ENCODE results near the gene NAIF1. TPM values are rescaled to one million over a fixed set of nuclear protein-coding genes. Genes with fewer than 3 reads are reported as not detected.
"Not testable (repeated sequence)": the region's sequence is repeated elsewhere in the genome, so short reads cannot be mapped to it uniquely, and the experiment has no call there.

The NAIF1 gene
- total and polyA plus RNA-seq, 4 experiments from 2014 or later = 11.3 to 15.2 (median 13.6) TPM

GRCh38 chr9:128023671-128024070, 43.4 kb downstream of the NAIF1 start:
- H3K36me3 Mint-ChIP-seq; H3K27ac ChIP-seq (ENCODE audit: low read depth, low read length); H3K9me3 Mint-ChIP-seq; H3K9me3 ChIP-seq (ENCODE audit: control insufficient read depth in 1 of 2, low read length in 2 of 2); H3K36me3 ChIP-seq (ENCODE audit: insufficient read depth, low read length); H3K27me3 ChIP-seq (ENCODE audit: insufficient read depth, low read length); H3K4me3 ChIP-seq (ENCODE audit: low read length in 2 of 2); intact Hi-C loops (cut with micrococcal nuclease); H3K27me3 Mint-ChIP-seq: not testable (repeated sequence)
- peaks cover 85% of the 10 kb centered on the region for H3K4me1 ChIP-seq (ENCODE audit: insufficient read depth, low read length)
- ChIA-PET POLR2A (ENCODE audit: partially characterized antibody) (interaction anchor here (1.7 to 21.7 kb wide), 6 partner anchors 11 to 54 kb away, joined by 13 to 1317 read pairs (median 29); partner anchors contain the start of genes EEIG1, NAIF1 and SLC25A25), CTCF (ENCODE audit: partially characterized antibody) (interaction anchor here (2.6 to 8.2 kb wide), 4 partner anchors 11 to 68 kb away, joined by 10 to 38 read pairs (median 24); no protein-coding TSS in a partner anchor)
- peak in 1 of 5 donors; percentile 56 for DNase-seq
- Mint-ChIP-seq H3K4me3 (peak overlapping the region in 7 of 8 donors; percentile 29 to 70 (median 59)), H3K4me1 (peaks cover 58 to 92% (median 78%) of the 10 kb centered on the region in 4 donors), H3K27ac (peak overlapping the region; percentile 90 to 100 (median 97))

GRCh38 chr9:128022886-128023285, 44.2 kb downstream of the NAIF1 start:
- POLR2A ChIA-PET (ENCODE audit: partially characterized antibody) = interaction anchor here (1.2 to 21.7 kb wide), 6 partner anchors 8 to 53 kb away, joined by 3 to 1317 read pairs (median 11); partner anchors contain the start of gene EEIG1
- Mint-ChIP-seq H3K36me3 (no peaks in the 10 kb centered on the region), H3K4me3 (peak overlapping the region in 7 of 8 donors; percentile 52 to 73 (median 61))

GRCh38 chr9:128021098-128021497, 46.0 kb downstream of the NAIF1 start:
- peaks cover 59% of the 10 kb centered on the region for H3K4me1 ChIP-seq (ENCODE audit: insufficient read depth, low read length)
- no peak overlapping the region for H3K4me3 ChIP-seq (ENCODE audit: low read length in 2 of 2)
- Mint-ChIP-seq H3K4me1 (peaks cover 47 to 75% (median 56%) of the 10 kb centered on the region in 4 donors), H3K27ac (peak overlapping the region; percentile 90 to 100 (median 94)), H3K36me3 (no peaks in the 10 kb centered on the region), H3K9me3 (peaks cover 0 to 1% (median 0%) of the 10 kb centered on the region in 8 donors), H3K27me3 (no peaks in the 10 kb centered on the region), H3K4me3 (peak overlapping the region in 5 of 8 donors; percentile 18 to 77 (median 57))
- no peaks in the 10 kb centered on the region for H3K9me3 ChIP-seq (ENCODE audit: control insufficient read depth in 1 of 2, low read length in 2 of 2)
- CTCF ChIA-PET (ENCODE audit: partially characterized antibody) = interaction anchor here (1.5 to 8.2 kb wide), 3 partner anchors 10 to 80 kb away, joined by 4 to 38 read pairs (median 5); no protein-coding TSS in a partner anchor
- intact Hi-C loops (cut with micrococcal nuclease) = no loop called here
- DNase-seq = no peak
- no peaks in the 10 kb centered on the region for H3K36me3 ChIP-seq (ENCODE audit: insufficient read depth, low read length)
- no peak overlapping the region for H3K27ac ChIP-seq (ENCODE audit: low read depth, low read length)
- POLR2A ChIA-PET (ENCODE audit: partially characterized antibody) = interaction anchor here (1.0 to 21.7 kb wide), 7 partner anchors 10 to 81 kb away, joined by 3 to 1317 read pairs (median 5); partner anchors contain the start of gene EEIG1
- H3K27me3 ChIP-seq (ENCODE audit: insufficient read depth, low read length) = no peaks in the 10 kb centered on the region

More at GRCh38 chr9:128022886-128023285, 44.2 kb downstream of the NAIF1 start:
- Mint-ChIP-seq H3K4me1 (peaks cover 56 to 84% (median 73%) of the 10 kb centered on the region in 4 donors), H3K27ac (peak overlapping the region; percentile 90 to 100 (median 97)), H3K27me3 (no peaks in the 10 kb centered on the region), H3K9me3 (peaks cover 0 to 4% (median 0%) of the 10 kb centered on the region in 8 donors)
- intact Hi-C loops (cut with micrococcal nuclease) = no loop called here
- Histone ChIP-seq H3K27me3 (ENCODE audit: insufficient read depth, low read length) (no peaks in the 10 kb centered on the region), H3K27ac (ENCODE audit: low read depth, low read length) (no peak overlapping the region), H3K4me3 (ENCODE audit: low read length in 2 of 2) (no peak overlapping the region), H3K4me1 (ENCODE audit: insufficient read depth, low read length) (peaks cover 77% of the 10 kb centered on the region), H3K9me3 (ENCODE audit: control insufficient read depth in 1 of 2, low read length in 2 of 2) (no peaks in the 10 kb centered on the region), H3K36me3 (ENCODE audit: insufficient read depth, low read length) (no peaks in the 10 kb centered on the region)
- DNase-seq = no peak
- CTCF ChIA-PET (ENCODE audit: partially characterized antibody) = interaction anchor here (1.0 to 8.2 kb wide), 6 partner anchors 10 to 82 kb away, joined by 3 to 38 read pairs (median 4); no protein-coding TSS in a partner anchor

GRCh38 chr9:128020692-128021091, 46.4 kb downstream of the NAIF1 start:
- Mint-ChIP-seq H3K27me3 (no peaks in the 10 kb centered on the region), H3K27ac (peak overlapping the region; percentile 31 to 100 (median 94)), H3K9me3 (peaks cover 0 to 1% (median 0%) of the 10 kb centered on the region in 8 donors), H3K4me3 (peak overlapping the region in 1 of 8 donors; percentile 77), H3K36me3 (no peaks in the 10 kb centered on the region), H3K4me1 (peaks cover 44 to 71% (median 52%) of the 10 kb centered on the region in 4 donors)
- intact Hi-C loops (cut with micrococcal nuclease) = no loop called here
- POLR2A ChIA-PET (ENCODE audit: partially characterized antibody) = interaction anchor here (1.0 to 21.7 kb wide), 5 partner anchors 12 to 78 kb away, joined by 3 to 1317 read pairs (median 5); partner anchors contain the start of gene EEIG1
- Histone ChIP-seq H3K27ac (ENCODE audit: low read depth, low read length) (no peak overlapping the region), H3K4me3 (ENCODE audit: low read length in 2 of 2) (no peak overlapping the region), H3K9me3 (ENCODE audit: control insufficient read depth in 1 of 2, low read length in 2 of 2) (no peaks in the 10 kb centered on the region), H3K36me3 (ENCODE audit: insufficient read depth, low read length) (no peaks in the 10 kb centered on the region), H3K4me1 (ENCODE audit: insufficient read depth, low read length) (peaks cover 55% of the 10 kb centered on the region), H3K27me3 (ENCODE audit: insufficient read depth, low read length) (no peaks in the 10 kb centered on the region)
- CTCF ChIA-PET (ENCODE audit: partially characterized antibody) = interaction anchor here (1.5 to 8.2 kb wide), 2 partner anchors 11 to 14 kb away, joined by 4 to 38 read pairs; no protein-coding TSS in a partner anchor
- DNase-seq = no peak

GRCh38 chr9:128015696-128016095, 51.4 kb downstream of the NAIF1 start:
- no peak for DNase-seq

More at GRCh38 chr9:128015696-128016095, 51.4 kb downstream of the NAIF1 start:
- Histone ChIP-seq H3K36me3 (ENCODE audit: insufficient read depth, low read length) (no peaks in the 10 kb centered on the region), H3K9me3 (ENCODE audit: control insufficient read depth in 1 of 2, low read length in 2 of 2) (no peaks in the 10 kb centered on the region), H3K27me3 (ENCODE audit: insufficient read depth, low read length) (no peaks in the 10 kb centered on the region), H3K4me3 (ENCODE audit: low read length in 2 of 2) (no peak overlapping the region), H3K27ac (ENCODE audit: low read depth, low read length) (no peak overlapping the region), H3K4me1 (ENCODE audit: insufficient read depth, low read length) (peaks cover 14% of the 10 kb centered on the region)
- H3K9me3 Mint-ChIP-seq = no peaks in the 10 kb centered on the region
- H3K4me1 Mint-ChIP-seq = peaks cover 14 to 35% (median 16%) of the 10 kb centered on the region in 4 donors
- H3K27me3 Mint-ChIP-seq = no peaks in the 10 kb centered on the region
- H3K27ac Mint-ChIP-seq = no peak overlapping the region
- CTCF ChIA-PET (ENCODE audit: partially characterized antibody) = interaction anchor here (1.0 to 8.2 kb wide), 2 partner anchors 12 to 19 kb away, joined by 4 to 38 read pairs; no protein-coding TSS in a partner anchor
- intact Hi-C loops (cut with micrococcal nuclease) = no loop called here
- POLR2A ChIA-PET (ENCODE audit: partially characterized antibody) = interaction anchor here (3.8 to 21.7 kb wide), 2 partner anchors 10 to 46 kb away, joined by 18 to 1317 read pairs; partner anchors contain the start of gene EEIG1
- H3K4me3 Mint-ChIP-seq = no peak overlapping the region
- H3K36me3 Mint-ChIP-seq = no peaks in the 10 kb centered on the region

Other genes starting within 250 kb of the NAIF1 start
- 10 to 100 TPM; 13.7 to 13.8 TPM for gene ENG, start 212.7 kb downstream of the NAIF1 start, total RNA-seq
- gene ENG, start 212.7 kb downstream of the NAIF1 start, polyA plus RNA-seq = 1 to 10 TPM; 2.0 to 4.2 TPM
- 10 to 100 TPM; 58.1 to 62.7 TPM for gene AK1, start 189.6 kb downstream of the NAIF1 start, total RNA-seq
- under 1 TPM in 1 of 2 donors, not detected in 1; 0.53 TPM for gene AK1, start 189.6 kb downstream of the NAIF1 start, polyA plus RNA-seq
- 100 to 1,000 TPM; 125 to 127 TPM for gene ST6GALNAC6, start 167.7 kb downstream of the NAIF1 start, total RNA-seq
- gene ST6GALNAC6, start 167.7 kb downstream of the NAIF1 start, polyA plus RNA-seq = 10 to 100 TPM; 45.2 to 45.6 TPM
- gene ST6GALNAC4, start 150.3 kb downstream of the NAIF1 start, total RNA-seq = 10 to 100 TPM; 35.7 to 38.1 TPM
- 10 to 100 TPM; 10.2 to 18.5 TPM for gene ST6GALNAC4, start 150.3 kb downstream of the NAIF1 start, polyA plus RNA-seq
- gene PIP5KL1, start 136.5 kb downstream of the NAIF1 start, total RNA-seq = 1 to 10 TPM in 1 of 2 experiments, under 1 TPM in 1; 0.72 to 1.8 TPM
- gene PIP5KL1, start 136.5 kb downstream of the NAIF1 start, polyA plus RNA-seq = under 1 TPM; 0.26 to 0.79 TPM
- gene DPM2, start 129.5 kb downstream of the NAIF1 start, total RNA-seq = 10 to 100 TPM; 37.0 to 39.7 TPM
- 10 to 100 TPM; 41.0 to 43.1 TPM for gene DPM2, start 129.5 kb downstream of the NAIF1 start, polyA plus RNA-seq
- gene EEIG1, start 86.3 kb downstream of the NAIF1 start, total RNA-seq = 100 to 1,000 TPM; 516 to 550 TPM
- 100 to 1,000 TPM in 1 of 2 donors, 10 to 100 TPM in 1; 95.4 to 205 TPM for gene EEIG1, start 86.3 kb downstream of the NAIF1 start, polyA plus RNA-seq
- 10 to 100 TPM; 22.0 to 26.9 TPM for gene SLC25A25, start 912 bp upstream of the NAIF1 start, total RNA-seq
- gene SLC25A25, start 912 bp upstream of the NAIF1 start, polyA plus RNA-seq = 10 to 100 TPM; 13.4 to 17.6 TPM
- gene PTGES2, start 60.4 kb upstream of the NAIF1 start, total RNA-seq = 10 to 100 TPM; 51.8 to 57.9 TPM
- 10 to 100 TPM; 47.5 to 48.8 TPM for gene PTGES2, start 60.4 kb upstream of the NAIF1 start, polyA plus RNA-seq
- gene LCN2, start 82.1 kb upstream of the NAIF1 start, total RNA-seq = not detected
- not detected for gene LCN2, start 82.1 kb upstream of the NAIF1 start, polyA plus RNA-seq
- gene BBLN, start 92.9 kb upstream of the NAIF1 start, total RNA-seq = 10 to 100 TPM; 47.8 to 50.5 TPM
- 100 to 1,000 TPM; 110 to 136 TPM for gene BBLN, start 92.9 kb upstream of the NAIF1 start, polyA plus RNA-seq
- 100 to 1,000 TPM; 156 to 165 TPM for gene CIZ1, start 124.3 kb upstream of the NAIF1 start, total RNA-seq
- 10 to 100 TPM in 1 of 2 donors, 1 to 10 TPM in 1; 3.1 to 38.9 TPM for gene CIZ1, start 124.3 kb upstream of the NAIF1 start, polyA plus RNA-seq
- gene DNM1, start 136.1 kb upstream of the NAIF1 start, total RNA-seq = 1 to 10 TPM; 1.4 to 2.2 TPM
- gene DNM1, start 136.1 kb upstream of the NAIF1 start, polyA plus RNA-seq = not detected
- 10 to 100 TPM; 76.4 to 82.4 TPM for gene GOLGA2, start 208.7 kb upstream of the NAIF1 start, total RNA-seq
- 10 to 100 TPM in 1 of 2 donors, 1 to 10 TPM in 1; 1.4 to 10.5 TPM for gene GOLGA2, start 208.7 kb upstream of the NAIF1 start, polyA plus RNA-seq
- gene SWI5, start 209.0 kb upstream of the NAIF1 start, total RNA-seq = 10 to 100 TPM; 11.5 to 14.9 TPM
- 10 to 100 TPM; 25.5 to 30.7 TPM for gene SWI5, start 209.0 kb upstream of the NAIF1 start, polyA plus RNA-seq

Measured in CD4-positive, alpha-beta memory T cell (primary cell).